ENCODE data around the gene AMELX. TPM values are rescaled to one million over a fixed set of nuclear protein-coding genes. Genes with fewer than 3 reads are reported as not detected.

The AMELX gene
- total and polyA plus RNA-seq, 2 of the 13 experiments (the other 11 are each of a cell fraction or from before 2014, with no cell fraction given): not detected

DNA sequence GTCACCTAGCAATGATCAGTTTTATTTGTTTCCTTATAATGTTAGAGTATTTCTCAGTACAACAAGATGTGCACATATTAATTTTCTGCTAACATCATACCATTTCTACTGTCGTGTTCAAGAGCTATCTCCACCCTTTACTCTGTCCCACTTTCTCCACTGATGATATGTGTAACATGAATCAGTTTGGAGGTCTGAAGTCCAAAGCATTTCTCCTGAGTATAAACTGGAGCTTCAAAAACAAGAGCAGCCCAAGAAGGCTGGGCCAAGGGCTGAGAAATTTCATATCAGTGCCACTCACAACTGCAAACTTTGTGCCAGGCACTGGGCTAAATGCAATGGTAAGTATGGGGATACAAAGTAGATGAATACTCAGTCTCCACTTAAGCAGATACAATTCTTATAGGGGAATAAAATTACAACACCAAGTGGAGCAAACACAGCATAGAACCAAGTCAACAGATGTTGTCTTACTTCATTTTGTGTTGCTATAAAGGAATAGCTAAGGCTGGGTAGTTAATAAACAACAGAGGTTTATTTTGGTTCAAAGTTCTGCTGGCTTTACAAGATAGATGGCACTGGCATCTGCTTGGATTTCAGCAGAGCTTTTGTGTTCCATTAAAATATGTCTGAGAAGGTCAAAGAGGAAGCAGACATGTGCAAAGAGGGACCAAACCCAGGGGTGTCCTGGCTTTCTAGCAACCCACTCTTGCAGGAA, 44.2 kb downstream of the AMELX start:
- Histone ChIP-seq H2AFZ (ENCODE audit: low read length) (no peak overlapping the region), H3K36me3 (replicated peaks in 1 of 2; ENCODE audit: control insufficient read depth in 1 of 2, insufficient read depth in 2 of 2, low read length in 2 of 2) (no peaks in the 10 kb centered on the region), H3K79me2 (ENCODE audit: insufficient read depth, low read length) (no peaks in the 10 kb centered on the region), H3K27me3 (ENCODE audit: control insufficient read depth in 1 of 2, insufficient read depth in 2 of 2, low read length in 2 of 2) (no peaks in the 10 kb centered on the region), H3K27ac (ENCODE audit: extremely low read length, insufficient read depth, low read length) (no peak overlapping the region), H3K4me1 (ENCODE audit: insufficient read depth, low read length) (no peaks in the 10 kb centered on the region), H3K9me3 (ENCODE audit: low read length) (no peaks in the 10 kb centered on the region), H3K4me3 (replicated peaks in 1 of 3; ENCODE audit: insufficient read depth in 1 of 3, low read depth in 2 of 3, low read length in 3 of 3) (no peak overlapping the region), H3K4me2 (ENCODE audit: low read depth, low read length) (no peak overlapping the region), H3K9ac (ENCODE audit: insufficient read depth, low read depth, low read length) (no peak overlapping the region), H4K20me1 (ENCODE audit: insufficient read depth, low read length) (no peaks in the 10 kb centered on the region)
- DNase-seq (ENCODE audit: low spot score) (no peak), FAIRE-seq (no peak), ATAC-seq (no peak)
- in situ Hi-C loops (cut with HindIII; ENCODE audit: extremely low pct_ligation_motif_present, low pct_unique_long_range_greater_than_20kb): no loop called here
- TF ChIP-seq ZNF350 (CRISPR knock-in tag; IDR thresholded peaks at IDR 0.05; ENCODE audit: borderline replicate concordance, low read depth) (no peak), HOXA7 (CRISPR knock-in tag; IDR thresholded peaks at IDR 0.05) (no peak), RORA (CRISPR knock-in tag; IDR thresholded peaks at IDR 0.05) (no peak), ZNF282 (IDR thresholded peaks at IDR 0.05; ENCODE audit: partially characterized antibody) (no peak), UBTF (CRISPR knock-in tag; IDR thresholded peaks at IDR 0.05) (no peak), ZKSCAN8 (CRISPR knock-in tag; IDR thresholded peaks at IDR 0.05; ENCODE audit: borderline replicate concordance) (no peak), ZFP36L2 (CRISPR knock-in tag; IDR thresholded peaks at IDR 0.05) (no peak), ZNF557 (CRISPR knock-in tag; IDR thresholded peaks at IDR 0.05) (no peak), HNF4G (IDR thresholded peaks at IDR 0.05; ENCODE audit: borderline replicate concordance, low read depth, low read length) (no peak), HNF4G (CRISPR knock-in tag; IDR thresholded peaks at IDR 0.05; ENCODE audit: borderline replicate concordance, low read depth) (no peak), ZBTB34 (CRISPR knock-in tag; IDR thresholded peaks at IDR 0.05) (no peak)
- TF ChIP-seq, protein P1, sequence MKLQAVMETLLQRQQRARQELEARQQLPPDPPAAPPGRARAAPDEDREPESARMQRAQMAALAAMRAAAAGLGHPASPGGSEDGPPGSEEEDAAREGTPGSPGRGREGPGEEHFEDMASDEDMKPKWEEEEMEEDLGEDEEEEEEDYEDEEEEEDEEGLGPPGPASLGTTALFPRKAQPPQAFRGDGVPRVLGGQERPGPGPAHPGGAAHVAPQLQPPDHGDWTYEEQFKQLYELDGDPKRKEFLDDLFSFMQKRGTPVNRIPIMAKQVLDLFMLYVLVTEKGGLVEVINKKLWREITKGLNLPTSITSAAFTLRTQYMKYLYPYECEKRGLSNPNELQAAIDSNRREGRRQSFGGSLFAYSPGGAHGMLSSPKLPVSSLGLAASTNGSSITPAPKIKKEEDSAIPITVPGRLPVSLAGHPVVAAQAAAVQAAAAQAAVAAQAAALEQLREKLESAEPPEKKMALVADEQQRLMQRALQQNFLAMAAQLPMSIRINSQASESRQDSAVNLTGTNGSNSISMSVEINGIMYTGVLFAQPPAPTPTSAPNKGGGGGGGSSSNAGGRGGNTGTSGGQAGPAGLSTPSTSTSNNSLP (IDR thresholded peaks at IDR 0.05; ENCODE audit: low read depth, low read length): no peak
- TF ChIP-seq, protein P2, sequence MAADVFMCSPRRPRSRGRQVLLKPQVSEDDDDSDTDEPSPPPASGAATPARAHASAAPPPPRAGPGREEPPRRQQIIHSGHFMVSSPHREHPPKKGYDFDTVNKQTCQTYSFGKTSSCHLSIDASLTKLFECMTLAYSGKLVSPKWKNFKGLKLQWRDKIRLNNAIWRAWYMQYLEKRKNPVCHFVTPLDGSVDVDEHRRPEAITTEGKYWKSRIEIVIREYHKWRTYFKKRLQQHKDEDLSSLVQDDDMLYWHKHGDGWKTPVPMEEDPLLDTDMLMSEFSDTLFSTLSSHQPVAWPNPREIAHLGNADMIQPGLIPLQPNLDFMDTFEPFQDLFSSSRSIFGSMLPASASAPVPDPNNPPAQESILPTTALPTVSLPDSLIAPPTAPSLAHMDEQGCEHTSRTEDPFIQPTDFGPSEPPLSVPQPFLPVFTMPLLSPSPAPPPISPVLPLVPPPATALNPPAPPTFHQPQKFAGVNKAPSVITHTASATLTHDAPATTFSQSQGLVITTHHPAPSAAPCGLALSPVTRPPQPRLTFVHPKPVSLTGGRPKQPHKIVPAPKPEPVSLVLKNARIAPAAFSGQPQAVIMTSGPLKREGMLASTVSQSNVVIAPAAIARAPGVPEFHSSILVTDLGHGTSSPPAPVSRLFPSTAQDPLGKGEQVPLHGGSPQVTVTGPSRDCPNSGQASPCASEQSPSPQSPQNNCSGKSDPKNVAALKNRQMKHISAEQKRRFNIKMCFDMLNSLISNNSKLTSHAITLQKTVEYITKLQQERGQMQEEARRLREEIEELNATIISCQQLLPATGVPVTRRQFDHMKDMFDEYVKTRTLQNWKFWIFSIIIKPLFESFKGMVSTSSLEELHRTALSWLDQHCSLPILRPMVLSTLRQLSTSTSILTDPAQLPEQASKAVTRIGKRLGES (CRISPR knock-in tag; IDR thresholded peaks at IDR 0.05; ENCODE audit: borderline replicate concordance): no peak
- WGBS (ENCODE audit: low lambda C conversion rate): 0% methylated on average over 1 of the region's 1 CpG
- BruUV-seq (replicated peaks): no TSS peak
- CTCF ChIA-PET (ENCODE audit: low intra/inter-chr PET ratio, low total read pairs): no interaction called here
- intact Hi-C loops (cut with micrococcal nuclease; ENCODE audit: unreplicated experiment): no loop called here
- POLR2A ChIA-PET: no interaction called here
